IPS DF 6.9 (cell line): ENCODE data around the gene MYL9.
A peak's percentile ranks its signal among the peaks of the same experiment; 100 is the strongest.

Source experiments
- DNase-seq: peaks from one replicate; pipeline ENCODE4 v3.0.0-alpha.2; 2013; ENCODE audit warnings: low read depth, low spot score
- H3K27ac ChIP-seq: one replicate; pipeline ENCODE4 v1.5.1; 2013; ENCODE audit warnings: low read length, control low read depth
- H3K27me3 ChIP-seq: 2 replicates; pipeline ENCODE4 v1.6.1; 2013; ENCODE audit warnings: mild to moderate bottlenecking, low read length; ENCODE audit not compliant: control insufficient read depth, insufficient read depth
- H3K36me3 ChIP-seq: 2 replicates; pipeline ENCODE4 v1.6.1; 2013; ENCODE audit warnings: low read length; ENCODE audit not compliant: control insufficient read depth, insufficient read depth
- H3K4me1 ChIP-seq: 2 replicates; pipeline ENCODE4 v1.6.1; 2013; ENCODE audit warnings: low read length; ENCODE audit not compliant: control insufficient read depth, insufficient read depth
- H3K4me3 ChIP-seq: 2 replicates; pipeline ENCODE4 v1.5.1; 2013; ENCODE audit warnings: mild to moderate bottlenecking, low read length
- H3K9me3 ChIP-seq: 2 replicates; pipeline ENCODE4 v1.6.1; 2013; ENCODE audit warnings: low read length, inconsistent platforms; ENCODE audit not compliant: control insufficient read depth, insufficient read depth
- WGBS: extraction: QIAGEN DNeasy Blood & Tissue Kit; methylation state at CpG from one replicate; pipeline ENCODE4 v1.1.7; 2013; ENCODE audit warnings: mixed read lengths, missing lambda C conversion rate; ENCODE audit not compliant: insufficient read length, insufficient coverage; 5-methylcytosine and 5-hydroxymethylcytosine counted together

The MYL9 gene

DNA sequence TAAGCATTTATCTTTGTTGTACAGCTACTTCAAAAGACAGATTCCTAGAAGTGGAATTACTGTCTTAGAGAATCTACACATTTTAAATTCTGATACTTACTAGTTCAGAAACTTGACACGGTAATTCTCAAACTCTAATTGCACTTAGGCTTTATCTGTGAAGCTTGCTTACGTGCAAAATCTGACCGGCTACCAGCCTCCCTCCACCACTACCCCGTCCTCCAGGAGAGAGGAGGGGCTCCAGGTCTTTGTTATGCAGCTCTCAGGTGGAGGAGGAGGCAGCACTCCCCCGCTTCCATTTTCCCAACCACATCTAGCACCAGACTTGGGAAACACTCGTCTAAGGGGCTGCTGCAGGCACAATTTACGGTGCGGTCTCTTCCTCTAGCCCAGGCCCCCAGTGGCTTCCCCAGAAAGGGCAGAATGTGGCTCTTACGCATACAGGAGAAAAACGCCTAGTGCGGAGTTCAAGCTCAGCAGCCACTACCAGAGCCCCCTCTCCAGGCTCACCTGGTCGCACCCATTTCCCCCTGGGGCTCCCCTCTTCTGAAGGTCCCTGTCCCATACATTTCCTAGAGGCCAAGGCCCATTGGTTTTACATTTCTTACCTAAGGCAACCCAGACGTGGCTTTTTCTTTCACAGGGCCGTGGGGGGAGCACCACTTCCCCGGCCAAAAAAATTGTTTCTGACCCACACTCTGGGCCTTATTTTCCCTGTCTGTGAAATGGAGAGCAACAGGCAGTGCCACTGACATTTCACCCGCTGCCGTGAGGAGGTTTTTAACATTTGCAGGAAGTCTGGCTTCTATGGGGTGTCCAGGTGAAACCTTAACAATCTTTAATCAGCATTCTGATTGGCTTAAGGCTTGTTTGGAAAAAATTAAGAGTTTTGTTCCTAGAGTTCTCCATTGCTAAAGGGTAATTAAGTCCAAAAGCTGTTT lies 30.5 kb downstream of the MYL9 start:
- Histone ChIP-seq H3K36me3 (no peaks in the 10 kb centered on the region), H3K4me3 (peak overlapping the region; percentile 6; the same call in 1 of the 2 replicates), H3K27me3 (no peaks in the 10 kb centered on the region), H3K27ac (peak overlapping the region; percentile 34), H3K4me1 (peaks cover 2% of the 10 kb centered on the region), H3K9me3 (no peaks in the 10 kb centered on the region)
- DNase-seq: no peak
- no CpG with 5 or more reads among the region's 17 CpGs for WGBS

DNA sequence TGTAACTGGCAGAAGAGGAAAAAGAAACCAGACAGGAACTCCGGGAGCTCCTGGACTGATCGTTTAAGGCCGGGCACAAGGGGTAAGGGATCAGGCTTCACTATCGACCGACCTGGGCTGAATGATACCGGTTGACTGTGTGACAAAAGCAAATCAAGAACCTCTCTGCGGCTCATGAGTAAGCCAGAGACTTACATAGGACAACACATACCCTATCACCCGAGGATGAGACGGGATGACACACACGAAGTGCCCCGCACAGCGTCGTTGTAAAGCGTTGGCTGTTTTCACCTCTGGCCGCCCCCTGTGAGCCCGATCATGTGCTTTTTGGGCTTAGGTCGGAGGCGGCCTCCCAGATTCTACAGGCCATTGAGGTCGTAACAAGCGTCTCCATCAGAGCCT lies 31.4 kb downstream of the MYL9 start:
- H3K4me3 ChIP-seq: peak overlapping the region; percentile 31; the same call in 1 of the 2 replicates

DNA sequence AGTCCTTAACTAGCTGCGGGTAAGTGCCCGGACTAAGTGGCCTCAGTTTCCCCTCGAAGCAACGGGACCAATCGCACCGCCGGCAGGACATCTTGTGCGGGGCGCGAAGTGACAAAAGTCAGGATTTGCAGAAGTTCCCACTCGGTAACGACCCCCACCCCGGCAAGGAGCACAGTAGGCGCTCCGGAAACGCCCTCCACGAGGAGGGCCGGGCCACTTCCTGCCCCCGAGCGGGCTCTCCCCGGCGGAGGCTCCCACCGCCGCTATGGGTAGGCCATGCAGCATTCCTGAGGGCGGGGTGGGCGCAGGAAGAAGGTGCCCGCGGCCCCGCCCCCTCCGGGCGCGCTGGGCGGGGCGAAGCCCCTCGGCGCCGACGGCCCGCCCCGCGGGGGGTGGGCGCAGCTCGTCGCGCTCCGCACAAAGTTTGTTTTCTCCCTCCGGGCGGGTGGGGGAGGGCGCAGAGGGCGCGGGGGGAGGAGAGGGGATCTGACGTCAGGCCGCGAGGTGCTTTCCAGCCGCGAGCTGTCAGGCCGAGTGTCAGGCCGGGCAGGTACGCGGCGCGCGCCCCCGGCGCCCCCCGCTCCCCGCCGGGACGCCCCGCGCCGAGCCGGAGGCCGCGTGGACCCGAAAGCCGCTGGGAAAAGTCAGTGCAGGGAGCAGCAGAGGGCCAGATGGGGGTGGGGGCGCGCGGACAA lies 31.9 kb downstream of the MYL9 start, which contains the start of gene TGIF2:
TSS of gene TGIF2 (plus strand) at position 495 of the 695 bp plus-strand sequence. CDS start 5,178 bp downstream, outside the sequence.
- H3K4me1 ChIP-seq: peaks cover 2% of the 10 kb centered on the region
- no peak for DNase-seq
- H3K27ac ChIP-seq: no peak within 1 kb of the TSS
- WGBS: no CpG with 5 or more reads among the region's 80 CpGs
- H3K36me3 ChIP-seq: no peaks in the 10 kb centered on the region
- no peaks in the 10 kb centered on the region for H3K9me3 ChIP-seq
- H3K27me3 ChIP-seq: no peaks in the 10 kb centered on the region
- peak within 1 kb of the TSS; percentile 90 for H3K4me3 ChIP-seq

More for the DNA sequence above, 31.4 kb downstream of the MYL9 start:
- DNase-seq: no peak
- no CpG with 5 or more reads among the region's 20 CpGs for WGBS
- no peaks in the 10 kb centered on the region for H3K9me3 ChIP-seq
- H3K27ac ChIP-seq: no peak overlapping the region
- H3K36me3 ChIP-seq: no peaks in the 10 kb centered on the region
- no peaks in the 10 kb centered on the region for H3K27me3 ChIP-seq
- peaks cover 2% of the 10 kb centered on the region for H3K4me1 ChIP-seq

DNA sequence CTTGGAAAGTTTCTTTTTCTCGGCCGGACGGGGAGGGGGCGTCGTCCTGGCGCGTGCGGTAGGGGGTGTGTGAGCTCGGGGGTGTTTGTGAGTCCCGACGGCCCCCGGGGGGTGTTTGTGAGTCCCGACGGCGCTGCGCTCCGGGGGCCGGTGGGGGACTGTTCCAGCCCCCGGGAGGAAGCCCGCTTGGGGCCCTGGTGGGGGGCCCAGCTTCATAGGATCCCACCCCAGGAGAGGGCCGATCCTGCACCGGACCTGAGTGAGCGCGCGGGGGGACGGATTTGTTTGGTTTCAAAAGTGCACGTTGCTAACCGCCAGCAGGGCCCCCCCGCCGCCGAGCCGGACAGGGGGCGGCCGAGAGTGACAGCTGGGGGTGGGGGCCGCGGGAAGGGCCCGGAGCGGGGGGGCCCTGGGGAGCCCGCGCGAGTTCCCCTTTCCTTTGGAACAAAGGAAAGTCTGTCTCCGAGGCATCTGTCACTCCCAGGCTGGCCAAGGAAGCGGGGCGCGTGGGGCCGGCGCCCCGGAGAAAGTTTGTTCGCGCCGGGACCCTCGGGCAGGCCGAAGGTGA lies 32.6 kb downstream of the MYL9 start:
- Histone ChIP-seq H3K4me1 (peaks cover 2% of the 10 kb centered on the region), H3K9me3 (no peaks in the 10 kb centered on the region), H3K27me3 (no peaks in the 10 kb centered on the region), H3K27ac (no peak overlapping the region), H3K4me3 (peak overlapping the region; percentile 90), H3K36me3 (peaks cover 4% of the 10 kb centered on the region; the same call in 1 of the 2 replicates)
- DNase-seq: no peak
- no CpG with 5 or more reads among the region's 53 CpGs for WGBS

DNA sequence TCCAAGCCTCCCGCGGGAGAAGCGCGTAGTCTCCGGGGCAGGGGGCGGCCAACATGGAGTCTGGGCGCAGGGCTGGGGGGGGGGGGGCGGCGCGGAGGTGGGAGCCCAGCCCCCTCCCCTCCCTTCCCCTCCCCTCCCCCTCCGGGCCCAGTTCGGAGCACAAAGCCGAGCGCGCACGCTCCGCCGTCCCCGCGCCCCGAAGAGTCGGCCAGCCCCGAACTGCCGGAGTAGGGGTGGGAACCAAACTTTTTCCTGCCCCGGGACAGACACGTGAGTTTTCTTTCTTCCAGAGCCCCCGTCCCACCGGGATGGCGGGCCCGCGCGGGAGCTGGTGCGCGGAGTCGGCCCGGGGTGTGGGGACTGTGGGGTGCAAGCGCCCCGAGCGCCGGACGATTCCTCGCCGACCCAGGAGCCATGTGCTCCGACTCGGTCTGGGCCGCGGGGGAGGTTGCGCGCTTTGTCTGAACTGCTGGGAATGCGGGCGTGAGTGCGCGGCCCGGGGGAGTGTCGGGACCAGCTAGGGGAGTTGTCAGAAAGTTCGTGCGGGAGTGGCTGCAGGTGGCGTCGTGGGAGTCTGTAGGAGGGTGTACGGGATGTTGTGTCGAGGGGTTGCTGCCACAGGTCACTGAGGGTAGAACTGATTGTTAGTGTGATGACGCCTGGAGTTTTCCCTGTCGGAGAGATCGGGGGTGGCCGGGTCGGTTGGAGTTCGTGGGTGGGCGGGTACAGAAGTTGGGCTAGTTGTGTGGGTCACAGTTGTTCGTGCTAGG lies 33.2 kb downstream of the MYL9 start:
- Histone ChIP-seq H3K27ac (no peak overlapping the region), H3K36me3 (peaks cover 5% of the 10 kb centered on the region; the same call in 1 of the 2 replicates), H3K4me1 (peaks cover 2% of the 10 kb centered on the region), H3K9me3 (no peaks in the 10 kb centered on the region), H3K27me3 (no peaks in the 10 kb centered on the region), H3K4me3 (peak overlapping the region; percentile 90)
- no peak for DNase-seq
- no CpG with 5 or more reads among the region's 69 CpGs for WGBS

DNA sequence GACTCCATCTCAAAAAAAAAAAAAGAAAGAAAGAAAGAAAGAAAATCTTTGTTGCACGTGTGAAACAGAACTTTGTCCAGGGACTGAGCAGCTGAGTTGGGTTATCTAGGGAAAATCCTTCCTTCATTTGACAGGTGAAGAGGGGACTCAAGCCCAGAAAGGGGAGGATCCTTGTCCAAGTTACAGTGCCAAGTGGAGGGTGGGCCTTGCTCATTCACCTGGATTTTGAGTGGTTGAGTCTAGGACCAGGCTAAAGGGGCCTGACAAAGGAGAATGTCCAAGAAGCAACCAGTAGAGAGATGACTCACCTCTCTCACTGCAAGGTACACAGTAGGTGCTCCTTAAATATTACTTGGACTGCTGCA lies 34.7 kb downstream of the MYL9 start:
- H3K27me3 ChIP-seq: no peaks in the 10 kb centered on the region
- no CpG with 5 or more reads among the region's 1 CpG for WGBS
- peaks cover 7% of the 10 kb centered on the region; the same call in 1 of the 2 replicates for H3K36me3 ChIP-seq
- H3K27ac ChIP-seq: no peak overlapping the region
- H3K4me1 ChIP-seq: peaks cover 2% of the 10 kb centered on the region
- no peak for DNase-seq
- H3K4me3 ChIP-seq: no peak overlapping the region
- H3K9me3 ChIP-seq: no peaks in the 10 kb centered on the region

DNA sequence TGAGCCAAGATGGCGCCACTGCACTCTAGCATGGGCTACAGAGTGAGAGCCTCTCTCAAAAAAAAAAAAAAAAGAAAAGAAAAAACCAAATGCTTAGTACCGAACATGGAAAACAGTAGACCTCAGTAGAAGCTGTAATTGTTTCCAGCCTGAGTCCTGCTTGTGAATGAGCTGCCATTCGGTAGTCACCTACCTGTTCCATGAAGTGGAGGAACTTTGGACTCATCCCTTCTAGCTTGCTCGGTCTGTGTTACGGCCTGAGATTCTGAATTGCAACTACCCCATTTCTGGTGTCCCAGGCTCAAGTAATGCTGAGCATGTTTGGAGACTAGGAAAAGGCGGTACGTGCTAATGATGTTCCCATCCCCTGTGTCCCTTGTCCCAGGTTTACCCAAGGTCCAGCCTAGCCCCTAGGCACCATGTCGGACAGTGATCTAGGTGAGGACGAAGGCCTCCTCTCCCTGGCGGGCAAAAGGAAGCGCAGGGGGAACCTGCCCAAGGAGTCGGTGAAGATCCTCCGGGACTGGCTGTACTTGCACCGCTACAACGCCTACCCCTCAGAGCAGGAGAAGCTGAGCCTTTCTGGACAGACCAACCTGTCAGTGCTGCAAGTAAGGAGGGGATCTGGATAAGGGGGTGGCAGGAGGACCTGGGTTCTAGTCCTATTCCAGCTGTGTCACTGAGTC lies 37.2 kb downstream of the MYL9 start:
- Histone ChIP-seq H3K27ac (no peak overlapping the region), H3K4me3 (no peak overlapping the region), H3K36me3 (peaks cover 7% of the 10 kb centered on the region; the same call in 1 of the 2 replicates), H3K27me3 (no peaks in the 10 kb centered on the region), H3K9me3 (no peaks in the 10 kb centered on the region), H3K4me1 (peaks cover 2% of the 10 kb centered on the region)
- no peak for DNase-seq
- no CpG with 5 or more reads among the region's 15 CpGs for WGBS

DNA sequence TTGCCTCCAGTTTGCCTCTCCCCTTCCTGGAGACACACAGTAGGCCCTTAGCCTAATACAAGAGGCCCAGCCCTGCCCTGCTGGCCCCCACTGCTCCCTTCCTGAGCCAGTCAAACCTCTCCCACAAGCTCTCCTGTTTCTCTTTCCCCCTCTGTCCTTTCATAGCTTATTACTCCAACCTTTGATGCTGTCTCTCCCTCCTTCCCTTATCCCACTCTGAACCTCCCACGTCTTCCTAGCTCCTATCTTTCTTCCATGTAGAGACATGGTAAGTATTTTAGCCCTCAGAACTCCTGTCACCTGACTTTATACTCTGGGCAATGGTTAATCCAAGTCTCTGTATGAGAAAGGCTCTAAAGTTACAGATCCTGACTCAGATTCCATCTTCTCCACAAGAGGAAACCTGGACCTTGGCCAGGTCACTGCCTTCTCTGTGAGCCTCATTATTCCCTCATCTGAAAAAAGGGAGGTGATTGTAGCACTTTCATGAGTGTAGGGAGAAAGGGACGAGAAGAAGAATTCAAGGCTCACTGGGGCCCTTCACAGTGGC lies 38.8 kb downstream of the MYL9 start:
- no peaks in the 10 kb centered on the region for H3K9me3 ChIP-seq
- peaks cover 7% of the 10 kb centered on the region; the same call in 1 of the 2 replicates for H3K36me3 ChIP-seq
- no peak overlapping the region for H3K4me3 ChIP-seq
- H3K27me3 ChIP-seq: no peaks in the 10 kb centered on the region
- no CpG with 5 or more reads among the region's 2 CpGs for WGBS
- H3K4me1 ChIP-seq: peaks cover 4% of the 10 kb centered on the region
- DNase-seq: no peak
- no peak overlapping the region for H3K27ac ChIP-seq

DNA sequence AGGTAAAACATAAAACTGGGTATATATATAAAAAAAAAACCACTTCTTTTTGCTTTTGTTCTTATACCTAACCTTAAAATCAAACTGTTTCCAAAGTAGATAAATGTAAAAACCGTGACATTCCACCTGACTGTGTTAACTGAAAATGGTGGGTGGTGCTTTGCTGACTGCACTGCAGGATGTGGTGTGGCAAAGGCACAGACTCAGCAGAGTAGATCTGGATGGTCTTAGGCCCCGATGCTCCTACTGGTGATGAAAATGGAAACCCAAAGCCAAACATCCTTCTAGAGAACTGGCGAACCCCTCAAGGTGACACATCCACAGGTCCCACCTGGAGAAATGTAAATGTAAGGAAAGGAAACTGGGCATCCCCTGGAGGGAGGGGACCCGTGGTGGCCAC lies 41.0 kb downstream of the MYL9 start:
- Histone ChIP-seq H3K27me3 (no peaks in the 10 kb centered on the region), H3K4me3 (no peak overlapping the region), H3K36me3 (peaks cover 7% of the 10 kb centered on the region; the same call in 1 of the 2 replicates), H3K9me3 (no peaks in the 10 kb centered on the region), H3K27ac (no peak overlapping the region), H3K4me1 (peaks cover 5% of the 10 kb centered on the region; the same call in 1 of the 2 replicates)
- DNase-seq: no peak
- no CpG with 5 or more reads among the region's 4 CpGs for WGBS
